Astrocyte (in vitro differentiated cells and primary cell): ENCODE data around the gene NLGN1. TPM values are rescaled to one million over a fixed set of nuclear protein-coding genes. Genes with fewer than 3 reads are reported as not detected.

Experiments used
- DNase-seq: peaks from one replicate; pipeline ENCODE4 v3.0.0-alpha.2; 2010; ENCODE audit warnings: low read depth
- FAIRE-seq: peaks from 2 replicates; lab custom pipeline; 2011; peaks lifted over from hg19 to GRCh38; lab: Jason Lieb, UNC
- H2AFZ ChIP-seq: 2 replicates; pipeline ENCODE4 v1.6.0; 2012; ENCODE audit warnings: low read depth, low read length, inconsistent platforms
- H3K27ac ChIP-seq: 2 replicates; pipeline ENCODE4 v1.5.1; 2011; ENCODE audit warnings: low read depth, low read length, inconsistent platforms
- H3K27me3 ChIP-seq: 2 replicates; pipeline ENCODE4 v1.6.0; 2011; ENCODE audit warnings: low read length, inconsistent platforms; ENCODE audit not compliant: insufficient read depth
- H3K36me3 ChIP-seq: 2 replicates; pipeline ENCODE4 v1.5.1; 2011; ENCODE audit warnings: low read length, inconsistent platforms; ENCODE audit not compliant: insufficient read depth
- H3K4me1 ChIP-seq: 2 replicates; pipeline ENCODE4 v1.5.1; 2011; ENCODE audit warnings: low read length, inconsistent platforms; ENCODE audit not compliant: insufficient read depth
- H3K4me2 ChIP-seq: 2 replicates; pipeline ENCODE4 v1.6.0; 2012; ENCODE audit warnings: low read length, inconsistent platforms
- H3K4me3 ChIP-seq: 2 replicates; pipeline ENCODE4 v1.5.1; 2011; ENCODE audit warnings: low read depth, mild to moderate bottlenecking, low read length, inconsistent platforms; ENCODE audit not compliant: insufficient read depth
- H3K79me2 ChIP-seq: 2 replicates; pipeline ENCODE4 v1.6.0; 2012; ENCODE audit warnings: mild to moderate bottlenecking, low read length, inconsistent platforms; ENCODE audit not compliant: insufficient read depth
- H3K9ac ChIP-seq: 2 replicates; pipeline ENCODE4 v1.6.0; 2012; ENCODE audit warnings: mild to moderate bottlenecking, low read length, inconsistent platforms
- H3K9me3 ChIP-seq: 2 replicates; pipeline ENCODE4 v1.5.1; 2012; ENCODE audit warnings: low read depth, mild to moderate bottlenecking, low read length, inconsistent platforms; ENCODE audit not compliant: insufficient read depth
- H4K20me1 ChIP-seq: 2 replicates; pipeline ENCODE4 v1.6.0; 2012; ENCODE audit warnings: low read length, inconsistent platforms; ENCODE audit not compliant: insufficient read depth
- H3K27ac Mint-ChIP-seq: one replicate; pipeline ENCODE4 v1.8.0; 2021; ENCODE audit warnings: mild to moderate bottlenecking, mixed read lengths; ENCODE audit not compliant: unreplicated experiment
- H3K27me3 Mint-ChIP-seq: one replicate; pipeline ENCODE4 v1.8.0; 2021; ENCODE audit warnings: low read depth, mixed read lengths; ENCODE audit not compliant: unreplicated experiment
- H3K36me3 Mint-ChIP-seq: one replicate; pipeline ENCODE4 v1.8.0; 2021; ENCODE audit warnings: low read depth, mixed read lengths; ENCODE audit not compliant: unreplicated experiment
- H3K4me1 Mint-ChIP-seq: one replicate; pipeline ENCODE4 v1.8.0; 2021; ENCODE audit warnings: low read depth, mixed read lengths; ENCODE audit not compliant: unreplicated experiment
- H3K4me3 Mint-ChIP-seq: one replicate; pipeline ENCODE4 v1.8.0; 2021; ENCODE audit warnings: mild to moderate bottlenecking, moderate library complexity, mixed read lengths; ENCODE audit not compliant: unreplicated experiment
- H3K9me3 Mint-ChIP-seq: one replicate; pipeline ENCODE4 v1.8.0; 2021; ENCODE audit warnings: mild to moderate bottlenecking, mixed read lengths; ENCODE audit not compliant: unreplicated experiment
- CTCF ChIP-seq: IDR thresholded peaks from 2 replicates; pipeline ENCODE4 v1.5.1; 2011; ENCODE audit warnings: low read depth, mild to moderate bottlenecking, inconsistent platforms, low read length, moderate library complexity; ENCODE audit not compliant: insufficient read depth
- EZH2 ChIP-seq: IDR thresholded peaks from 2 replicates; pipeline ENCODE4 v1.6.1; 2012; ENCODE audit warnings: mild to moderate bottlenecking, low read length, inconsistent platforms; ENCODE audit not compliant: insufficient read depth
- total RNA-seq: library from RNA; stranded (reverse); gene quantifications from 2 replicates; pipeline ENCODE4 v1.2.1, GENCODE V29; 2021

NLGN1 gene
- total RNA-seq, 1 donor from 2014 or later: 1.2 TPM

- H3K79me2 ChIP-seq: no peaks in the 10 kb centered on the region
- no peak overlapping the region for H3K27ac Mint-ChIP-seq
- FAIRE-seq (no peak), DNase-seq (peak; percentile 71)
- H2AFZ ChIP-seq: peak overlapping the region; percentile 85
- peaks cover 4% of the 10 kb centered on the region for H3K4me1 ChIP-seq
- no peaks in the 10 kb centered on the region for H3K9me3 ChIP-seq
- H4K20me1 ChIP-seq: no peaks in the 10 kb centered on the region
- H3K36me3 Mint-ChIP-seq: no peaks in the 10 kb centered on the region
- peak overlapping the region; percentile 86 for H3K4me3 ChIP-seq
- H3K4me3 Mint-ChIP-seq: peak overlapping the region; percentile 87
- H3K9me3 Mint-ChIP-seq: no peaks in the 10 kb centered on the region
- no peaks in the 10 kb centered on the region for H3K27me3 Mint-ChIP-seq
- H3K36me3 ChIP-seq: no peaks in the 10 kb centered on the region
- TF ChIP-seq EZH2 (no peak), CTCF (no peak)
- H3K4me1 Mint-ChIP-seq: no peaks in the 10 kb centered on the region
- peak overlapping the region; percentile 99 for H3K4me2 ChIP-seq
- H3K27ac ChIP-seq: peak overlapping the region; percentile 32
- no peaks in the 10 kb centered on the region for H3K27me3 ChIP-seq
- peak overlapping the region; percentile 81 for H3K9ac ChIP-seq
These were observed 187.6 kb downstream of the NLGN1 start for GRCh38 chr3:173584838-173585831.

DNA sequence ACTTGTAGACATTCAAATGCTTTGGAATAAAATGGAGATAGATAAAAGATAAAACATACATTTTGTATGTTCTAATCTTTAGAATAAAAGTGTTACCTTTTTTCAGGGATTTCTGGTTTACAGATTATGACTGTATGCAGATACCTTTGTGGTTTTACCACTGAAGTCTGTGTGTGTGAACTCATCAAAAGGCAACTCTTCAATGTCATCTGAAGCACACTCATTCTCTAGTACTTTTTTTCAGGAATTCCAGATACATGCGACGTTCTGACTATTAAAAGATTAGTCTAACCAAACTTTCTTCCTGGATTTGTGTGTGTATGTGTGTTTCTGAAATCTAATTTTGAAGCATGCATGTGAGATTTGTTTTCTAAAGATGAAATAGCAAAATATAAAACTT, 188.6 kb downstream of the NLGN1 start:
- Mint-ChIP-seq H3K36me3 (no peaks in the 10 kb centered on the region), H3K4me3 (peak overlapping the region; percentile 34), H3K27ac (no peak overlapping the region), H3K4me1 (no peaks in the 10 kb centered on the region), H3K9me3 (no peaks in the 10 kb centered on the region), H3K27me3 (no peaks in the 10 kb centered on the region)
- Histone ChIP-seq H3K79me2 (no peaks in the 10 kb centered on the region), H3K9me3 (no peaks in the 10 kb centered on the region), H3K4me1 (peaks cover 4% of the 10 kb centered on the region), H4K20me1 (no peaks in the 10 kb centered on the region), H3K27me3 (no peaks in the 10 kb centered on the region), H3K9ac (peak overlapping the region; percentile 81), H3K4me2 (peak overlapping the region; percentile 99), H3K27ac (no peak overlapping the region), H3K36me3 (no peaks in the 10 kb centered on the region), H2AFZ (no peak overlapping the region), H3K4me3 (peak overlapping the region; percentile 86)
- DNase-seq: peak; percentile 72
- peak; percentile 5 for FAIRE-seq
- no peak for TF ChIP-seq EZH2
- no peak for TF ChIP-seq CTCF
